Urothelium cell line (cell line): ENCODE measurements around the gene TLX3.
"Not testable (repeated sequence)": the region's sequence is repeated elsewhere in the genome, so short reads cannot be mapped to it uniquely, and the experiment has no call there.

Experiments
- DNase-seq: peaks from one replicate; pipeline ENCODE4 v3.0.0; 2011; ENCODE audit warnings: low spot score, mixed read lengths
- FAIRE-seq: peaks from 2 replicates; lab custom pipeline; 2011; peaks lifted over from hg19 to GRCh38; lab: Jason Lieb, UNC

TLX3 gene

GRCh38 chr5:171308453-171309275, at the start of gene TLX3:
Gene TLX3 (plus strand): TSS chr5:171309248. CDS start chr5:171309366, 118 bp downstream.
- DNase-seq (no peak), FAIRE-seq (no peak)

GRCh38 chr5:171261361-171261760, 47.7 kb upstream of the TLX3 start:
- DNase-seq (no peak), FAIRE-seq (no peak)

- no peak for DNase-seq
- no peak for FAIRE-seq
These were observed 47.1 kb upstream of the TLX3 start for GRCh38 chr5:171261904-171262303.

- FAIRE-seq = no peak
- DNase-seq = no peak
These were observed 45.9 kb upstream of the TLX3 start for GRCh38 chr5:171263181-171263580.

- FAIRE-seq (no peak), DNase-seq (no peak)
These were observed 44.2 kb upstream of the TLX3 start for GRCh38 chr5:171264843-171265242.

- DNase-seq (no peak), FAIRE-seq (no peak)
These were observed 40.1 kb upstream of the TLX3 start for GRCh38 chr5:171268700-171269620.

- DNase-seq (no peak), FAIRE-seq (no peak)
These were observed 39.3 kb upstream of the TLX3 start for GRCh38 chr5:171269717-171270116.

- FAIRE-seq (no peak), DNase-seq (no peak)
These were observed 38.9 kb upstream of the TLX3 start for GRCh38 chr5:171270136-171270535.

GRCh38 chr5:171271798-171272197, 37.2 kb upstream of the TLX3 start:
- FAIRE-seq = no peak
- DNase-seq = no peak

GRCh38 chr5:171272996-171273970, 35.8 kb upstream of the TLX3 start:
- FAIRE-seq (no peak), DNase-seq (peak; percentile 25)

GRCh38 chr5:171275841-171276544, 33.1 kb upstream of the TLX3 start:
- FAIRE-seq (no peak), DNase-seq (no peak)

- DNase-seq = no peak
- FAIRE-seq = no peak
These were observed 25.3 kb upstream of the TLX3 start for GRCh38 chr5:171283753-171284152.

GRCh38 chr5:171285465-171285864, 23.6 kb upstream of the TLX3 start:
- FAIRE-seq = no peak
- no peak for DNase-seq

GRCh38 chr5:171288066-171288465, 21.0 kb upstream of the TLX3 start:
- no peak for FAIRE-seq

GRCh38 chr5:171291371-171291770, 17.7 kb upstream of the TLX3 start:
- no peak for FAIRE-seq
- DNase-seq = no peak

More at GRCh38 chr5:171288066-171288465, 21.0 kb upstream of the TLX3 start:
- DNase-seq = peak; percentile 56

GRCh38 chr5:171295299-171295698, 13.7 kb upstream of the TLX3 start:
- FAIRE-seq (no peak), DNase-seq (no peak)

- FAIRE-seq (no peak), DNase-seq (no peak)
These were observed 13.2 kb upstream of the TLX3 start for GRCh38 chr5:171295801-171296200.

GRCh38 chr5:171297941-171298340, 11.1 kb upstream of the TLX3 start:
- FAIRE-seq = not testable (repeated sequence)

GRCh38 chr5:171299228-171299627, 9.8 kb upstream of the TLX3 start:
- DNase-seq = no peak
- FAIRE-seq = no peak

More at GRCh38 chr5:171297941-171298340, 11.1 kb upstream of the TLX3 start:
- not testable (repeated sequence) for DNase-seq

GRCh38 chr5:171299851-171300250, 9.2 kb upstream of the TLX3 start:
- FAIRE-seq (no peak), DNase-seq (no peak)
